A549 treated with AZD9567 at 1 μM for 4 hours (cell line): ENCODE measurements around the gene ZKSCAN1. TPM values are rescaled to one million over a fixed set of nuclear protein-coding genes. Genes with fewer than 3 reads are reported as not detected.

Source experiments
- total RNA-seq: library from RNA; stranded (reverse); fragments of 200-300 nt; extraction: Qiagen RNA extraction; gene quantifications from 5 replicates; pipeline ENCODE4 v1.2.3, GENCODE V29; 2022; ENCODE audit not compliant: insufficient read depth

The ZKSCAN1 gene
- total RNA-seq: 7.8 to 11.5 TPM (median 10.7 TPM) in 5 replicates

DNA sequence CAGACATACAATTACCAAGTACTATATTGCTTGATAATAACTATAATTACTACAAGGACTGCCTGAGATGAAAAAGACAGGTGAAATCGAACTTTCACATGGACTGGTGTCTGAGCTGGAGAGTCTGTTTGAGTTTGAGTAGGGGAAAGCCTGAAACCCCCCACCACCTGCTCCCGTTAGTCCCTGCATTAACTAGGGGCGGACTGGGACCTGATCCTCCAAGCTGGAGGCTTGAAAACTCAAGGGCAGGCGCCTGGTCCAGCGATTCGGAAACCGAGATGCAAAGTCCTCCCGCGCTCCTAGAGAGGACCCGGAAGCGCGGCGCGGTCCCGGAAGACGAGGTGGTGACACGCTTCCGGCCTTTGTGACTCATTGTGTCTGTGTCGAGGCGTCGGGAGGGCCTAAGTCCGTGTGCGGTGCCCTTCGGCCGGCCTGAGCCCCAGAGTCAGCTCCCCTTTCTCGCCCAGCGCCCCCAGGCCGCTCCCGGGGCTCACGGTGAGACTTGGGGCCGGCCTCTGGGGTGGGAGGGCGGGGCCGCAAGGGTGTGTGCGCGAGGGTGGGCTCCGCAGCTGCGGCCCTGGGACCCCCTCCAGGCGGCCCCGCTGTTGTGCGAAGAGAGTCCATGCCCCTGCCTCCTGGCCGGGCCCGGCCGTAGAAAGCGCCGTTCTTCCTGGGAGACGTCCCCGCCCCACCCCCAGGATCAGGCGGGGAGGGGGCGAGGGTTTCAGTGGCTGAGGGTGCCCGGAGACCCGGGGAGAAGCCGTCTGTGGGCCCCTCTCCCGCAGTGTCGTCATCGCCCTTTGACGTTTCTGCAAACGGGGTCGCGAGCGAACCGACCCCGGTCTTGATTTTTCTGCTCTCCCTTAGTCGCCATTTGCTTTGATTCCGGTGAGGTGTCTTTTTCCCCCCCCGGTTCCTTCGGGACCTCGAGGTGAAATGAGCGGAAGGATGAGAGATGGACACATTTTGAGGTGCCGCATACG lies at the start of gene ZKSCAN1:
TSS of gene ZKSCAN1 (plus strand) at position 365 of the 983 bp plus-strand sequence. CDS start 7,911 bp downstream, outside the sequence.

DNA sequence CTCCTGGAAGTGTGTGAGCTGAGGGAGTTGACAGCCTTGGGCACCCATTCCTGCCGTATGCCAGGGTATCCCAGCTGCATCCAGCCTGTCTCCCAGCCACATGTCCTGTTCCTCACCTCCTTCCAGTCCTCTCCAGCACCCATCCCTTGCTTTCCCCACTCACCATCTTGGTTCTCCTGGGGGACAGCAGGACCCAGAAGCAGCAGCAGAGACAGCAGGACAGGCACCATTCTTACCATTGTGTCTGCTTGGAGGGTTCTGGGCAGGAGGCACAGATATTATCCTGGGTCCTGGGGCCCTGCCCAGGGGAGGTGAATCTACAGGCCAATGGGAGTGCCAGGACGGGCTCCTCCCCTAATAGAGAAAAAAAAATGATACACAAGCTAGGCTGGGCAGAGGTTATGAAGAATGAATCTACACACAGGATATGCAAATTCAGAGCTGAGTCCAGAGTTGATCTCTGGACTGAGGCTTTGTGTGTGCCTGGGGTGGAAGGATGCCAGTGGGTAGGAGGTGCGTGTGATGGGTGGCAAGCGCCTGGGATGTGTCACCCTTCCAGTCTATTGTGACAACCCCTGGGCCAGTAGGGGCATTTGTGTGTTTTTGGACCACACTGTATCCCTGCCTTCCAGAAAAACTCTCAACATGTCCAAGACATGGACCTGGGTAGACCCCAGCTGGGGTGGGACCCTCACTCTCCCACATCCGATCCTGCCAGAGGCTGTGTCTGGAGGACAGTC lies 39.4 kb upstream of the ZKSCAN1 start, which contains the start of gene AZGP1:
TSS of gene AZGP1 (minus strand) at position 250 of the 740 bp plus-strand sequence. CDS start at position 239, 11 bp downstream.

DNA sequence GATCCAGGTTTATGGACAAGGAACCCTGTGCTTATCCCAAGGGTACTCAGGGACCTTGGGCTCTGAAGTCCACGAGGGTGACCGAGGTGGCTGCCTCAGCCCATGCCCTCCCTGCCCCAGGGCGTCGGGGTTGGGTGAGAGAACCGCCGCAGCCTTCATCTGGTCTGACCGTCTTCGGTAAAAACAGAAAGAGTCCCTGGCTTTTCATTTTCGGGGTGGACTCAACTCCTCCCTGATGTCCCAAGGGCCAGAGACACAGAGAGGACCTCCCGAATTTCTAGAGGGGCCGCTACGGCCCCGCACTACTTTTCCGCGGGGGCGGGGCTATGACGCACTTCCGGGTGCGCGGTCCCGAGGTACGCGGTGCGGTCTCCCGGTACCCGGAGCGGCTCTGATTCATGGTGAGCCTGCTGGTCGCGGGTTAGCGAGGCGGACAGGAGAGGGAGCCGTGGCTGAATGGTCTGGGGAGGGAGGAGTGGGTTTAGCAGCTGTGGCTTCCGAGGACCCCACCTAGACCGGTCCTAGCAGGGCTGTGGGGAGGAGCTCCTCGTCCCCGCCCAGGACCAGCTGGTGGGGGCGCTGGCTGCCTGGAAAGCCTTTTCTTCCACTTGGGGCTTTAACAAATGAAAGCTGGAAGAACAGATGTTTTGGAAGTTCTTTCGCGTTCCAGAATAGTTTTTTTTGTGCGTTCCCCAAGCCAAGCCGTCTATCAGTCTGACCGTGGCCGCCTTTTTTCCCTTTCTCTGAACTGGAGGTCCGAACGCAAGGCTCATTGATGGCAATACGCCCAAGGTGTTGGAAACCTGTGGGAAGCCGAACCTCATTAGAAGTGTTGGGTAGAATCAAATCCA lies 34.3 kb downstream of the ZKSCAN1 start, which contains the start of gene ZSCAN21:
TSS of gene ZSCAN21 (plus strand) at position 334 of the 851 bp plus-strand sequence. CDS start 7,233 bp downstream, outside the sequence.

DNA sequence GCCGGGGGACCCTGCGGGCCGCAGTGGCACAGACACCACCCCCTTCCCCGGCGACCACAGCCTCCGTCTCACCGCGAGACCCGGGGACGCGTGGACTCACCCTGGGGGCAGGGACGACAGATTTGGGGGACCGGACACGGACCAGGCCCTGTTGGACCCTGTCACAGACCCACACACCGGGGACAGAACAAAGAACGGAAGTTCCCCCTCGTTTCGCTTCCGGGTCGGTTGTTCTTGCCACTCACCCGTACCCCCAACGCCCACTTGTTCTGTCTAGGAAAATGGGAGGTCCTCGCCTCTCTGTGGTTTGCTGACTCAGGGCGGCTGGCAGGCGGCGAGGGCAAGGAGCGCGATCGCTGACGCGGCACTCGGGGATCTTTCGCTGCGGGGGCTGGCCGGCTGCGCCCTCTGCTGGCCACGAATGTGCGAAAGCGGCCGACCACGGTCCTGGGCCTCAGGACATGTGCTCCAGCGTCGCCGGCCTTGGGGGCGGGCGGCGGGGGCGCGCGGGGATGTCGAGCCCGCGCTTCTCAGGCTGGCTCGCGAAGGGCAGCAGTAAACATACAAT lies 66.2 kb downstream of the ZKSCAN1 start, which contains the start of gene ZNF3:
TSS of gene ZNF3 (minus strand) at position 189 of the 568 bp plus-strand sequence. CDS start 4,366 bp downstream, outside the sequence.

GRCh38 chr7:100088621-100089457 lies 73.4 kb downstream of the ZKSCAN1 start, which contains the start of gene COPS6:
COPS6 (plus strand) TSS chr7:100088969; CDS start chr7:100088991, 22 bp downstream.

Other genes starting within 250 kb of the ZKSCAN1 start
- gene CYP3A4, start 231.4 kb upstream of the ZKSCAN1 start, total RNA-seq: not detected in 5 replicates
- not detected in 5 replicates for gene CYP3A43, start 187.6 kb upstream of the ZKSCAN1 start, total RNA-seq
- not detected in 5 replicates for gene OR2AE1, start 138.6 kb upstream of the ZKSCAN1 start, total RNA-seq
- gene TRIM4, start 96.1 kb upstream of the ZKSCAN1 start, total RNA-seq: 27.8 to 37.9 TPM (median 28.1 TPM) in 5 replicates
- gene GJC3, start 86.0 kb upstream of the ZKSCAN1 start, total RNA-seq: 0.07 to 0.21 TPM in 2 of 5 replicates, not detected in the others
- 0.13 TPM in 1 of 5 replicates, not detected in the others for gene AZGP1, start 39.6 kb upstream of the ZKSCAN1 start, total RNA-seq
- 10.7 to 14.3 TPM (median 11.3 TPM) in 5 replicates for gene ZSCAN21, start 34.2 kb downstream of the ZKSCAN1 start, total RNA-seq
- 16.9 to 20.0 TPM (median 19.1 TPM) in 5 replicates for gene ZNF3, start 66.1 kb downstream of the ZKSCAN1 start, total RNA-seq
- 166 to 186 TPM (median 175 TPM) in 5 replicates for gene COPS6, start 73.4 kb downstream of the ZKSCAN1 start, total RNA-seq
- 219 to 248 TPM (median 243 TPM) in 5 replicates for gene MCM7, start 85.8 kb downstream of the ZKSCAN1 start, total RNA-seq
- 12.9 to 15.7 TPM (median 13.6 TPM) in 5 replicates for gene AP4M1, start 86.0 kb downstream of the ZKSCAN1 start, total RNA-seq
- 62.7 to 70.1 TPM (median 67.4 TPM) in 5 replicates for gene TAF6, start 103.8 kb downstream of the ZKSCAN1 start, total RNA-seq
- gene CNPY4, start 104.0 kb downstream of the ZKSCAN1 start, total RNA-seq: 4.6 to 11.7 TPM (median 10.5 TPM) in 5 replicates
- gene MBLAC1, start 111.4 kb downstream of the ZKSCAN1 start, total RNA-seq: 2.7 to 3.8 TPM (median 3.4 TPM) in 4 of 5 replicates, not detected in the other
- 165 to 192 TPM (median 185 TPM) in 5 replicates for gene LAMTOR4, start 133.3 kb downstream of the ZKSCAN1 start, total RNA-seq
- 12.4 to 16.8 TPM (median 16.1 TPM) in 5 replicates for gene TRAPPC14, start 143.1 kb downstream of the ZKSCAN1 start, total RNA-seq
- gene GAL3ST4, start 153.0 kb downstream of the ZKSCAN1 start, total RNA-seq: 0.03 to 0.08 TPM (median 0.06 TPM) in 4 of 5 replicates, not detected in the other
- gene GPC2, start 161.8 kb downstream of the ZKSCAN1 start, total RNA-seq: 0.75 to 1.4 TPM (median 1.3 TPM) in 4 of 5 replicates, not detected in the other
- 0.18 to 0.28 TPM (median 0.27 TPM) in 4 of 5 replicates, not detected in the other for gene STAG3, start 162.3 kb downstream of the ZKSCAN1 start, total RNA-seq
- 0.05 TPM in 1 of 5 replicates, not detected in the others for gene PVRIG, start 204.4 kb downstream of the ZKSCAN1 start, total RNA-seq